RWPE2 (cell line): Measurements from ENCODE around the gene RESF1.

Experiments used
- ATAC-seq: fragments of 200-7000 bp; cut with Tn5 transposase; 3 replicates; pipeline ENCODE4 v1.9.1; 2021; ENCODE audit warnings: low read depth
- DNase-seq: peaks from one replicate; pipeline ENCODE4 v3.0.0-alpha.2; 2020; ENCODE audit warnings: low spot score
- H3K27ac ChIP-seq: fragments of 450-650 bp; 2 replicates; pipeline ENCODE4 v1.5.1; 2017; ENCODE audit warnings: mild to moderate bottlenecking; ENCODE audit not compliant: poor library complexity, severe bottlenecking
- H3K27me3 ChIP-seq: fragments of 250-450 bp; sonication (Bioruptor Pico); 2 replicates; pipeline ENCODE4 v1.5.1; 2021; ENCODE audit warnings: mild to moderate bottlenecking, moderate library complexity; ENCODE audit not compliant: insufficient read depth, poor library complexity, severe bottlenecking
- H3K36me3 ChIP-seq: fragments of 250-450 bp; sonication (Bioruptor Pico); 2 replicates; pipeline ENCODE4 v1.5.1; 2020; ENCODE audit warnings: low read depth, mild to moderate bottlenecking, moderate library complexity
- H3K4me1 ChIP-seq: fragments of 250-450 bp; sonication (Bioruptor Pico); 2 replicates; pipeline ENCODE4 v1.5.1; 2021; ENCODE audit warnings: mild to moderate bottlenecking, moderate library complexity; ENCODE audit not compliant: insufficient read depth, poor library complexity, severe bottlenecking
- H3K4me3 ChIP-seq: fragments of 250-450 bp; sonication (Bioruptor Pico); 2 replicates; pipeline ENCODE4 v1.5.1; 2021; ENCODE audit warnings: mild to moderate bottlenecking, moderate library complexity; ENCODE audit not compliant: severe bottlenecking
- H3K9me3 ChIP-seq: fragments of 250-450 bp; sonication (Bioruptor Pico); 2 replicates; pipeline ENCODE4 v1.5.1; 2021; ENCODE audit warnings: mild to moderate bottlenecking, moderate library complexity; ENCODE audit not compliant: severe bottlenecking
- TF ChIP-seq, protein P1 (sequence below): fragments of 450-650 bp; IDR thresholded peaks from one replicate; pipeline ENCODE4 v1.5.1; 2017; ENCODE audit warnings: mild to moderate bottlenecking, moderate library complexity; ENCODE audit not compliant: poor library complexity, severe bottlenecking

The RESF1 gene

DNA sequence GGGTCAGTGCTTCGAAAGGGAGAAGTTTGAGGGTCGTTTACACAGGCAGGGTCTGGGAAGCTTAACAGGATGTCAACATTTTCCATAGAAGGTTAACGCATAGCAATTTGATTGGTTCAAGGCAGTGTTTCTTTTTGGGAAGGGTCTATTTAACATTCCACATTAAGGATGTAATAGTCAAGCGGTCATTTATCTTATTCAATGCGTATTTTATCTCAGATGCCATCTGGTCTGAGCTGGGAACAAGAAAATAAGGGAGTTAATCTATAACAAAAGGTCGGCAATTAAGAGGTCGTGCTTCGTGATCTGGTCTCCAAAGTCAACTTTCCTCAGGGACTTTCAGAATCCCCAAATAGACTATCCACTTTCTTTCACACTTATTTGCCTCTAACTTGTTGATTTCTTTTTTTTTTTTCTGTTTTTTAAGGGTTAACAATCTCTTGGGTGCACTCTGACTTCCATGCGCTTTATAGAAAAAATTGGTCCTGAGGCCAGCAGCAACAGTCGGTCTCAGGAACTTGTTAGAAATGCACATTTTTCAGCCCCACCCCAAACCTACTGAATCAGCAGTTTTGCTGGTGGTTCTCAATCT is 550 bp upstream of the RESF1 start:
- Histone ChIP-seq H3K27ac (peak overlapping the region; percentile 65), H3K4me1 (peaks cover 7% of the 10 kb centered on the region), H3K9me3 (no peaks in the 10 kb centered on the region), H3K4me3 (peak overlapping the region; percentile 82), H3K27me3 (no peaks in the 10 kb centered on the region), H3K36me3 (peaks cover 20% of the 10 kb centered on the region)
- TF ChIP-seq, protein P1, sequence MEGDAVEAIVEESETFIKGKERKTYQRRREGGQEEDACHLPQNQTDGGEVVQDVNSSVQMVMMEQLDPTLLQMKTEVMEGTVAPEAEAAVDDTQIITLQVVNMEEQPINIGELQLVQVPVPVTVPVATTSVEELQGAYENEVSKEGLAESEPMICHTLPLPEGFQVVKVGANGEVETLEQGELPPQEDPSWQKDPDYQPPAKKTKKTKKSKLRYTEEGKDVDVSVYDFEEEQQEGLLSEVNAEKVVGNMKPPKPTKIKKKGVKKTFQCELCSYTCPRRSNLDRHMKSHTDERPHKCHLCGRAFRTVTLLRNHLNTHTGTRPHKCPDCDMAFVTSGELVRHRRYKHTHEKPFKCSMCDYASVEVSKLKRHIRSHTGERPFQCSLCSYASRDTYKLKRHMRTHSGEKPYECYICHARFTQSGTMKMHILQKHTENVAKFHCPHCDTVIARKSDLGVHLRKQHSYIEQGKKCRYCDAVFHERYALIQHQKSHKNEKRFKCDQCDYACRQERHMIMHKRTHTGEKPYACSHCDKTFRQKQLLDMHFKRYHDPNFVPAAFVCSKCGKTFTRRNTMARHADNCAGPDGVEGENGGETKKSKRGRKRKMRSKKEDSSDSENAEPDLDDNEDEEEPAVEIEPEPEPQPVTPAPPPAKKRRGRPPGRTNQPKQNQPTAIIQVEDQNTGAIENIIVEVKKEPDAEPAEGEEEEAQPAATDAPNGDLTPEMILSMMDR: no peak
- DNase-seq (no peak), ATAC-seq (no peak)

DNA sequence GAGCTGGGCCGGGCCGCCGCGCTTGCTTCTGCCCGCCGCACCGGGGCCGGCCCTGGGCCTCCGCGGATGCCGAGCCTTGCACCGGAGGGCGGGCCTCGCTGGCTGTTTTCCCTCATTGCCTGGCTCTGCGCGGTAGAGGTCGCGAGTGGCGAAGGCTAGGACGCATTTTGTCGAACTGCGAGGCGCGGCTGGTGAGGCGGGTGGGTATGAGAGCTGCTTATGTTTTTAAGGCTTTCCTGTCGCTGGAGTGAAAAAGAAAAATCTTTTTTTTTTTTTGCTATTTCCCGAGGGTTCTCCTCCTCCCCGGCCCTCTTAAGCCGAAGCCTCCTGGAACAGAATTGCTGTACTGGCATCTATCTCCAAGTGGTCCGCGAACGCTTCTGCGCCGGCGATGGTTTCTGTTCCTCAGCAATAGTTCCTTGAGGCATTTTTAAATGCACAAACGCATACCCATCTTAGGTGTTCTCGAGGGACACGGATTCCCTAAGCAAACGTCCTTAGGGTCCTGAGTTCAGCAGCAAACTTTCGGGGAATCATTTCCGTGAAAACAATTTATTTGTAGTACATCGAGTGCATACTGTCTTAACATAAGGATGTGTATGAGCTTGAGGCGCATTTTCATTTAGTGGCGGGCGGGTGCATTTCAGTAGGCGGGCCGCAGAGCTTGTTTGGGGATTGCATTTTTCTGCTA is 631 bp downstream of the RESF1 start:
- Histone ChIP-seq H3K27ac (peak overlapping the region; percentile 65), H3K36me3 (peaks cover 27% of the 10 kb centered on the region), H3K4me1 (peaks cover 7% of the 10 kb centered on the region), H3K9me3 (no peaks in the 10 kb centered on the region), H3K4me3 (peak overlapping the region; percentile 82), H3K27me3 (no peaks in the 10 kb centered on the region)
- DNase-seq (peak; percentile 59), ATAC-seq (peak; percentile 48)
- TF ChIP-seq, protein P1: peak; percentile 41

DNA sequence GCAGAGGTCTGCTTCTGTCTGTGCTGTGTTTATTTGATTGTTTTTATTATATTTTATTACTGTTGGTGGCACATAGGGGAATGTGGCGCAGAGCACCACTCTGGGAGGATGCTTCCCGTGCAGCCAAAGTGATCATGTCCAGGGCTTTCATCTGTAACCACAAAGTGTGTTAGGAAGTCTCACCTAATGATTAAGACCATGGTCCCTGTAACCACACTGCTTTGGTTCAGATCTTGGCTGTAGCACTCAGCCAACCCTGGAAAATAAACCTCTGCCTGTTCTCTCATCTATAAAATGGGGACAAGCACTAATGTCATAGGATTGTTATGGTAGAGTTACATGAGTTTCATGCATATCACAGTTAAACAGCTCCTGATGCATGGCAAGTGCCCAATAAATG is 1.9 kb downstream of the RESF1 start:
- DNase-seq (no peak), ATAC-seq (no peak)
- H3K4me1 ChIP-seq: peaks cover 7% of the 10 kb centered on the region
- H3K9me3 ChIP-seq: no peaks in the 10 kb centered on the region
- H3K27ac ChIP-seq: no peak overlapping the region
- H3K27me3 ChIP-seq: no peaks in the 10 kb centered on the region
- TF ChIP-seq, protein P1: no peak
- H3K36me3 ChIP-seq: peaks cover 27% of the 10 kb centered on the region
- no peak overlapping the region for H3K4me3 ChIP-seq

DNA sequence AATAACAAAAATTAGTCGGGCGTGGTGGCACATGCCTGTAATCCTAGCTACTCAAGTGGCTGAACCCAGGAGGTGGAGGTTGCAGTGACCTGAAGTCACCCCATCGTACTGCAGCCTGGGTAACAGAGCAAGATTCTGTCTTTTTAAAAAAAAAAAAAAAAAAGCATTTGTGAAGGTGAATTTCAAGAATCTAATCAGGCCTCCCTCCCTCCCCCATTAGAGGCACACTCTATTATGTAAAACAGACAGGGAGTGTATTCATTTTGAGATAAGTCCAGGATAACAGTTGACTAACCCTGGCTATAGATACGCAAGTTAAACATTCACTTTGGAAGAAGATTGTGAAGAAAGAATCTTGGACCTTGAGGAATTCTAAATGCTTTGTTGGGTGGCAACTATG is 2.9 kb downstream of the RESF1 start:
- Histone ChIP-seq H3K4me3 (no peak overlapping the region), H3K9me3 (no peaks in the 10 kb centered on the region), H3K36me3 (peaks cover 27% of the 10 kb centered on the region), H3K27ac (no peak overlapping the region), H3K4me1 (peaks cover 7% of the 10 kb centered on the region), H3K27me3 (no peaks in the 10 kb centered on the region)
- TF ChIP-seq, protein P1: no peak
- no peak for DNase-seq
- no peak for ATAC-seq

DNA sequence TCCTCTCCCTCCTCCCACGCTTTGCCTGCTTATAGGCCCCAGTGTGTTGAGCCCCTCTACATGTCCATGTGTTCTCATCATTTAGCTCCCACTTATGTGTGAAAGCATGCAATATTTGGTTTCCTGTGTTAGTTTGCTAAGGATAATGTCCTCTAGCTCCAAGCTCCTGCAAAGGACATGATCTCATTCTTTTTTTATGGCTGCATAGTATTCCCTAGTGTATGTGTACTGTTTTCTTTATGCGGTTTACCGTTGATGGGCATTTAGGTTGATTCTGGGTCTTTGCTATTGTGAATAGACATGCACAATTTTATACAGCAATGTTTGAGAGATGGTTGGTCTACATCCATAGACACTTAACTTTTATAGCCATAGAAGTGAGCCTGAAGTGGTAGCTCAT is 5.1 kb downstream of the RESF1 start:
- peaks cover 7% of the 10 kb centered on the region for H3K4me1 ChIP-seq
- no peak for DNase-seq
- peaks cover 29% of the 10 kb centered on the region for H3K36me3 ChIP-seq
- no peak overlapping the region for H3K27ac ChIP-seq
- H3K9me3 ChIP-seq: no peaks in the 10 kb centered on the region
- ATAC-seq: no peak
- no peaks in the 10 kb centered on the region for H3K27me3 ChIP-seq
- TF ChIP-seq, protein P1: no peak
- H3K4me3 ChIP-seq: no peak overlapping the region
